Stimulated activated CD4-positive, alpha-beta T cell treated with anti-CD3 and anti-CD28 coated beads, Interleukin-4, amount 100 ng/mL, for 1 hour (primary cell): Measurements from ENCODE around the gene MKI67.
A peak's percentile ranks its signal among the peaks of the same experiment; 100 is the strongest.

Source experiments
- DNase-seq: peaks from one replicate; pipeline ENCODE4 v3.0.0-alpha.2; 2020

MKI67 gene

DNA sequence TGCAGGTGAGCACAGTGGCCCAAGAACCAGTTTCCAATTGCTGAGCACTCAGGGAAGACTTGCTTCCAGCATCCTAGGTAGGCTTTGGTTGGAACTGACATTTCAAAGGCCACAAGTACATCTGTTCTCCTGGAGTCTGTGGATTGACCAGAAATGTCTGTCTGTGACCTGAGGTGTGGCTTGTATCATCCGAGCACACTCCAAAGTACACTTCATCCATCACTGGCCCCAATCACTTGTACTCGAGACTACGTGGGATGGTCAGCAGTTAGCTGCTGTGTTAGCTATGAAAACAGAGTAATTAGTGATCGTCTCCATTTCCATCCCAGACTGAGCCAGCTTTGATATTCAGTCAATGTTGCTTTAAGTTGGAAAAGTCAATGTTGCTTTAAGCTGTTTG is 45.0 kb downstream of the MKI67 start:
- no peak for DNase-seq

DNA sequence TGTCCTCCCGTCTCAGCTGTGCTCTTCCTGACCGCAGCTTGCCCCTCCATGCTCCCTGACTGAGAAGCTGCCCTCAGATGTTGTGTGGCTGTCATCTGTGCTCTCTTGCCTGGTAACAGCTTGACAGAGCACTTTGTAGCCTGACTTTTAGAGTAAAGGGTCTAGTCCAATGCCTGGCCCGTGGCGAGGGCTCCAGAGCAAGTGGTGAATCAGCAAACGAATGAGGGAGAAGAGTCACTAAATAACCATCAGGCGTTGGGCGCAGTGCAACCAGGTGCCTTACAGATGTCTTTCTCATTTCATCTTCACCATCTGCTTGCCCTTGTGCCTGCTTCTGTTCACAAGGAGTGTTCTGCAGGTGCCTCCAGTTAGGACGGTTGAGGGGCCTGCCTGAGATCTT is 45.6 kb downstream of the MKI67 start:
- DNase-seq: no peak

DNA sequence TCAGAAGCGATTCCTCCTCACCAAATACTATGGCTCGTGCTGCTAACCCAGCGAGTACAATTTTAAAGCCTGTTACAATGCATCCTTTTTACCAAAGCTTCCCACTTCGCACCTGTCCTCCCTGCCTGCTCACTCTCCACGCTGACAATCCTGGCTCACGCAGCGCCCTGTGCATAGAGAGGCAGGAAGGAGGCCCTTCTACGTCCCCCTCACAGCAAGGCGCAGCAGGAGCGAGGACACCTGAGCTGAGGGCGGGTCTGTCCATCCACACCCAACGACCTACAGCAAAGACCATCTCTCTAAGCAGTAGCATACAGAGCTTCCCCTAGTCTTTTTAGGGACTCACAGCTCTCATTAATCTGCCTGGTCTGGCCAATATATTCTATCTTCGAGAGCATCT is 46.0 kb downstream of the MKI67 start:
- DNase-seq: no peak

DNA sequence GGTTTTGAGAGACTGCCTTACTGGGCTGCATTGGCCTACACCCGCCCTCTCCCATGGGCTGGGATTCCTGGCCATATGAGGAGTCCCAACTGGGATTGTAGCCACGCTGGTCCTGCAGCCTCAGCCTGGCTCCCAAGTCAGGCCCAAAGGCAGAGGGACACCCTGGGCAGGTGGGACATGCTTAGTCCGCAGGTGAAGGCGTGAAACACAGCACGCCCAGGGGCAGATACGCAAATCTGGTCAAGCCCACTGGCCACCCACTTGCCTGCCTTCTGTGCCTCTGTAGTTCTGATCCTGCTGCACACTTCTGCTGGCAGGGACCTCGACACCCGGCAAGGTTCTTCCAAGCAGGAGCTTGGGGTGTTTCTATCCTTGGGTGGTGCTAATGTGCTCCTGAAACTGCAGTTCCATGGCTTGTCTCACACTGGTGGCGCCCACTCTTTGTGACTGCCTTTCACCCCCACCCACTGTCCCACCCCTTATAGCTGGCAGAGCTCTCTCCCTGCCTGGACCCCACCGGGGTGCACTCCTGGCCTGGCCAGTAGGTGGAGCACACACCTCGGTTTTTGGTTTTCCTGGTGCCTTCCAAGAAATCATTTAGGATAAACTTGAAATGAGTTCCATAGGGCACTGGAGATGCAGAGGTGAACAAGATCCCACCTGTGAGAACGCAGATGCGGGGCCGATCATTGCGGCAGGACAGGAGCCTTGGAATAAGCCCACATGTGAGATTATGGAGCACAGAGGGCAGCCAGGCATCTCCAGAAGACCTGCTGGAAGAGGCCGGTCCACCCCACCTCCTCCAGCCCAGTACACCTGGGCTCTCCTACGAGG is 47.9 kb downstream of the MKI67 start:
- DNase-seq: peak; percentile 45

DNA sequence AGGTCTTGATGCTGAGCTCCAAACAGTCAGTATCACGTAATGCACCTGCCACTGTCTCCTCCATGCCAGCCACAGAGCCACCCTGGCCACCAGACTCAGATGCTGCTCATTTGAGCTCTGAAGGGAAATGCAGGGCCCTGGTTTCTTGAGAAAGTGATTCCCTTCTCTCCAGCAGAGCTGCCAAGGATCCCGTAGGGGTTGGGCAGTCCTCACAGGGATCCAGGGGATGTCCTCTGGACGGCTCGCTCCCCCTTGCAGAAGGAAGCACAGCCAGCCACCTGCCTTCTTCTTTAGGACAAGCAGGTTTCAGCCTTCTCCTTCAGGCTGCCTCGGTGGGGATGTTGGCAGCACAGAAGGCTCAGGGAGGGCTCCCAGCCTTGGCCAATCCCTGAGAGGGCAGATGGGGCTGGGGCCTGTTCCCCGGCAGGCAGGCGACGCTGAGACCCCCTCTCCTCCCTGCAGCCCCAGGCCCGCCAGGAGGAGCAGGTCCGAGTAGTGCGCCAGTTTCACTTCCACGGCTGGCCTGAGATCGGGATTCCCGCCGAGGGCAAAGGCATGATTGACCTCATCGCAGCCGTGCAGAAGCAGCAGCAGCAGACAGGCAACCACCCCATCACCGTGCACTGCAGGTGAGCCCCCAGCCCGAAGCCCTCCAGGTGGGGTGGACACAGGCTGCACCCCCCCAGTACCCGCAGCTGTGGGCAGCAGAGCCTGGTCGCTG is 48.9 kb downstream of the MKI67 start:
- no peak for DNase-seq

DNA sequence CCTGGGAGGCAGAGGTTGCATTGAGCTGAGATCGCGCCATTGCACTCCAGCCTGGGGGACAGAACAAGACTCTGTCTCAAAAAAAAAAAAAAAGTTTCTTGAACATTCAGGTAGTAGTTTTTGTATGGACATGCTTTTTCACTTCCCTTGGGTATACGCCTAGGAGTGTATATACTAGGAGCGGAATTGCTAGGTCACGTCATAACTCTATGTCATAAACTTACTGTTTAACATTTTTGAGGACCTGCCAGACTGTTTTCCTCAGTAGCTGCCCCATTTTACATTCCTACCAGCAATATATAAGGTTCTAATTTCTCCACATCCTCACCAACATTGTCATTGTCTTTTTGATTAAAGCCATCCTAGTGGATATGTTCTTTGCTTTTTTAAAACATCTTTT is 51.6 kb downstream of the MKI67 start:
- no peak for DNase-seq

DNA sequence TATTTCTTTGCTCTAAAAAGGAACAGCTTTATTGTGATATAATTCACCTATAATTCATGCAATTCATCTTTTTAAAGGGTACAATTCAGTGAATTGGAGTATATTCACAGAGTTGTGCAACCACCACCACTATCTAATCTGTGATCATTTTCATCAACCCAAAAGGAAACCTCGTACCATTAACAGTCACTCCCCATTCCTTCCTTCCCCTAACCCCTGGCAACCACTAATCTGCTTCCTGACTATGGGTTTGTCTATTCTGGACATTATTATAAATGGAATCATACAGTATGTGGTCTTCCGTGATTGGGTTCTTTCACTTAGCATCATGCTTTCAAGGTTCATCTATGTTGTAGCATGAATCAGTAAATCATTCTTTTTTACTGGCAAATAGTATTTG is 52.3 kb downstream of the MKI67 start:
- DNase-seq: no peak

DNA sequence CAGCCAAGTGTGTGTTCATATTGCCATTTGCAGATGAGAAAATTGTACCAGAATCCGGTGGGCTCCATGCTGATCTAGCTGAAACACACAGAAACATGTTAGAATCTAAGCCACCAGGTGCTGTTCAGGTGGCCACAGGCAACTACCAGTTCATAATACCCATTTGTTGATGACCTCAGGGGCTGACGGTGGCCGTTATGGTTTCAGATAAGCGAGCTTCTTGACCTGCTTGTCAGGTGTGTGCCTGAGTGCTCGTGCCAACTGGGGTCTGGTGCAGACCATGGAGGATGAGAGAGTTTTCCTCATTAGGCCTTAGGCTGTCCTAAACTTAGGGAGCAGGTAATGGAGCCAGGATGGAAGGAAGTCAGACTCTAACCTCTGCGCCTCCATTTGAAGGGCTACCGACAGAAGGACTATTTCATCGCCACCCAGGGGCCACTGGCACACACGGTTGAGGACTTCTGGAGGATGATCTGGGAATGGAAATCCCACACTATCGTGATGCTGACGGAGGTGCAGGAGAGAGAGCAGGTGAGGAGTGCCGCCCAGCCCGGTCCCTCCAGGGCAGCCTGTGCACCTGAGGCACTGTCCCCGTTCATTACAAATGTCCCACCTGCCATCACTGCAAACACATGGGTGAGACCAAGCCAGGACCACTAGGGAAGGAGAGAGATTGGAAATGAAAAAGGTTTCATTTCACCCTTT is 53.1 kb downstream of the MKI67 start:
- no peak for DNase-seq

DNA sequence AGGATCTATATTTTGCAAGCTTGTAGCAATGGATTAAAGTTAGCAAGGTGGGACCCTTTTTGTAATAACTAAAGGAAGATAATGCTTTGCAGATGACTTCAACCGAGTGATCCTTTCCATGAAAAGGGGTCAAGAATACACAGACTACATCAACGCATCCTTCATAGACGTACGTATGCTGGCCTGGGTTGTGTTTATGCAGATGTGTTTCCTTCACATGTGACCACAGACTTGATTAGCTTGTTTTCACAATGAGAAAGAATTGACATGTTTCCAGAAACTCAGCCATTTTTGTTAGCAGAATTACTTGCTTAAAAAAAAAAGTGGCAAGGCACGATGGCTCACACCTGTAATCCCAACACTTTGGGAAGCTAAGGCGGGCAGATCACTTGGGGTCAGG is 54.2 kb downstream of the MKI67 start:
- DNase-seq: no peak

DNA sequence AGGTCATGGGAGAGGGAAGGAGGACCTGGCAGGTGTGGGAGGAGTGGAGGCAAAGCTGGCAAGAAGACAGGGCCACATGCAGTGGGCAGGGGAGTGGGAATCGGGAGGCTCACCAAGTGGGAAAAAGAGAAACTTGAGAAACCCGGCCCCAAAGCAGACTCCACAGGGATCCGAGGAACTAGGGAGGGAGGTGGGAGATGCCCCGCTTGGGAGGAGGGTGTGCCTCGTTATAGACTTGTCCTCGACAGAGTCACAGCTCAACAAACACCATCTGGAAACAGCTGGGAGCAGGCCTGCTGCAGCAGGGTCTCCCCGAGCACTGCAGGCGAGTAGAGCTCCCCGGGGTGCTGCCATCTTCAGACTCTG is 54.8 kb downstream of the MKI67 start:
- no peak for DNase-seq

DNA sequence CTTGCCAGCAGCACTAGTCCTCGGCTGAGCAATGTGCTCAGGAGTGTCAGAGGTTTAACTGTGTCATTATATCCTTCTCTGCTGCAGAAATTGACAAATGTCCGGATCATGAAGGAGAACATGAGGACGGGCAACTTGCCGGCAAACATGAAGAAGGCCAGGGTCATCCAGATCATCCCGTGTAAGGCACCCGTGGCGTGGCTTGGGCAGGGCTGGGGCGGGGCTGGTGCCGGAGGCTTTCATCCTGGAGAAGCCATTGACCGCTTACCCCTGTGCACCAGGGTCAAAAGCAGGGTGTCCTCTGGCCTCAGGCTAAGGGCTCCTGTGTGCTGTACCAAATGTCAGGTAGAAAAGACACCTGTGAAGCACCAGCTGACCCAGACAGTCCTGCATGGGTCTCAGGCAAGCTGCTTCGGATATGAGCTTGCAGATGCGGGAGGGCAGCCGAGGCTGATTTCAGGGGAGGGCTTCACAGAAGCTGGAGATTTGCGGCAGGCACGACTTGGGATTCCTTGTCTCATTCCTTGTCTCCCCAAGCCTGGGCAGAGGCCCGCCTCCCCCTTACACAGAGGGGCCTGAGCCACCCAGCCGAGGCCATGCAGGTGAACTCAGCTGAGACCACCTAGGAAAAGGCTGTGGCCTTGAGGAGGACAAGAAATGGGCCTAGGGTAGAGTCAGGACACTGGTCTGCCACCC is 55.4 kb downstream of the MKI67 start:
- no peak for DNase-seq

DNA sequence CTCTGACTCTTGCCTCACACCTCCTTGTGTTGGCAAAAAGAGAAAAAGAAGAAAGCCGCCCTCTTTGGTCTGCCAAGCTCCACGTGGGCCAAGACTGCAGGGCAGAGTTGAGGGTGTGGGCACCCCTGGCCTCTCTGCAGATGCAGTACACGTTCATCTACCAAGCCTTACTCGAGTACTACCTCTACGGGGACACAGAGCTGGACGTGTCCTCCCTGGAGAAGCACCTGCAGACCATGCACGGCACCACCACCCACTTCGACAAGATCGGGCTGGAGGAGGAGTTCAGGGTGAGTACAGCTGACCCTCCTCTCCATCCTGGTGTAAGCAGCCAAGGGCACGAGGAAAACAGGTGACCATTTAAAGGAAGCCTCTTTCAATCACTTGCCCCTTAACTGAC is 56.1 kb downstream of the MKI67 start:
- no peak for DNase-seq

DNA sequence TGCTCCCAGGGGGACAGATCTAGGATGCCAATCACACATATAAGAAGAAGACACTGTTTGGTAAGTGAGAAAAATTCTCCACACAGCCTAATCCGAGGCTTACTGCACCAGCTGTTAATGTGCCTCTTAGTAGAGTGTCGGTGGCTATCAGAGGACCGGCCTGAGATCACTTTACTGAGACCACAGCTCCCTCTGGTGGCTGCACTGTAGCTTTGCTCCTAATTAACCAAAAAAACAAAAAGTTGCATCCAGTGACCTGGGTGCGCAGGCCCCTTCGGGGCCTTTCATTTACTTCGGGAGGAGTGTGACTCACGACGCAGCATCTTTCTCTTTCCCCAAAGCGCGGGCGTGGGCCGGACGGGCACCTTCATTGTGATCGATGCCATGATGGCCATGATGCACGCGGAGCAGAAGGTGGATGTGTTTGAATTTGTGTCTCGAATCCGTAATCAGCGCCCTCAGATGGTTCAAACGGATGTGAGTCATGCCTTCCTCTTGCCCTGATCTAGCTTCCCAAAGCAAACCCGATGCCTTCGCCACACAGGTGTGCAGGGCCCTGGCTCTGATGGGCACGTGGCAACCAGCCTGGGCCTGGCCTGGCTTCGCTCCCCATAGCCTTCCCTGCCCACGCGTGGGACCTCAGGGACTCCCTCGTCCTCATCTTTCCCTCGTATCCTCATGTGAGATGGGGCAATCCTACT is 56.7 kb downstream of the MKI67 start:
- peak; percentile 84 for DNase-seq

DNA sequence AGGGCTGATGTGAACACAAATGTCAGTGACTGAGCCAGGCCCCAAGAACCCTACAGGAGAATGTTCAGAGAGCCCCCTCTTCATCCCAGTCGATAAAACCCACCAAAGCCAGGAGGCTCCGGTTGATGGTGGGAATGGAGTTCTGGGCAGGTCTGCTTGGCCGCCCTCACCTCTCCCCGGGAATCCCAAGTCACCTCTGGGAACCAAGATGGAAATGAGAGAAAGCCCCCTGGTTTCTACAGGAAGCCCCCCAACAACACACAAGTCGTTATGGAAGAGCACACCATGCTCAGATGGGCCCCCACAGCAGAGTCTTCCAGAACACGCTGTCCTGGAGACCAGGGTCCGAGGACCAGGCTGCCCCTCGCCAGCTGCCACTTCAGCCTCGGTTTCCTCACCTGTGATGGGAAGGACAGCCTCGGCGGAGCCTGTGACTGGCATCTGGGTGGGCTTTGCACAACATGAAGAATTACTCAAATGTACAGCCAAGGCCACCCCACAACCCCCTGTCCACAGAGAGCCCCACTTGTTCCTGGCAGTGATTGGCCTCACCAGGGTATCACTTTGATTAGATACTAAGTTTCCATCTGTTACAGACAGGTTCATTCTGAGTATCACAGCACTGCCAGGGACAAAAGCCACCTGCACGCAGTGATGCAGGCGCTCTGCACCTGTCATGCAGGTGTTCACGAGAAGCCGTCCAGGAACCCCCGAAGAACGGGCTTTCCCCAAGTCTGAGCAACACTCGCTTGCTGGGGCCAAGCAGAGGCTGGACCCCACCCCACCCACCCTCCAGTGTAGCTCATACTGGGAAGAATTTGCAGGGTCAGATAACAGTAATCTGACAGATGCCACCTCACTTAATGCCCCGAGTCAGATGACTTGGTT is 57.6 kb downstream of the MKI67 start:
- DNase-seq: no peak

DNA sequence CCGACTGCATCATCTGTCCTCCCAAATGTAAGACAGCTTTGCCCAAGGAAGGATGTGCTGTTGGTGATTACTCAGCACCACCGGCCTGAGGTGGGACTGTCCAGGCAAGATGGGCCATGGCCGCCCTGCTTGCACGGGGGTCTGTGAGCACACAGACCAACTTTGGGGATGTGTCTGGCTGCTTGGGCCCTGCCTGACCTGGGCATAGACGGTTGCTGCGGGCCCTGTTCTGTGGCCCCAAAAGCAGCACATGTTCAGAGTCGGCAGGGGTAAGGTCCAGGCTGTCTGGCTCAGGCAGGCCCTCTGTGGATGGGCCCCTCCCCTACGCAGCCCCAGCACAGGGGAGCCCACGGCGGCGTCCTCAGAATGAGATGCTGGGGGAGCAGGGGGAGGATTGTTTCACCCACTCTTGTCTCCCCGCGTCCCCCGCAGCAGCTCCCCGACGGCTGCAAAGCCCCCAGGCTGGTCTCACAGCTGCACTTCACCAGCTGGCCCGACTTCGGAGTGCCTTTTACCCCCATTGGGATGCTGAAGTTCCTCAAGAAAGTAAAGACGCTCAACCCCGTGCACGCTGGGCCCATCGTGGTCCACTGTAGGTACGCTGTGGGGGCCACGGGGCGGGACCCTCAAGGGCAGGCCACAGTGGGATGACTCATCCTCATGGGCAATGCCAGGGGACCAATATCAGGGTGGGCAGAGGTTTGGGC is 58.4 kb downstream of the MKI67 start:
- no peak for DNase-seq

DNA sequence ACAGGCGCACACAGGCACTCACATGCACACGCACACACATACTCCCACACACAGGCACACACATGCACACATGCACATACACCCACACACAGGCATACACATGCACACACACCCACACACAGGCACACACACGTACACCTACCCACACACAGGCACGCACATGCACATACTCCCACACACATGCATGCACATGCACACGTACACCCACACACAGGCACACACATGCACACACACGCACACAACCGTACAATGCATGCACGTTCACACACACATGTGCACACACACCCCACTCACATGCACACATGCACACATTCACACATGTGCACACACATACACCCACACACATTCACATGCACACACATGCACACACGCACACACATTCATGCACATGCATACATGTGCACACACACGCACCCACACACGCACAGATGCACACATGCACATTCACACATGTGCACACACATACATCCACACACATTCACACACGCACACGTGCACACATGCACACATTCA is 59.3 kb downstream of the MKI67 start:
- DNase-seq: no peak

DNA sequence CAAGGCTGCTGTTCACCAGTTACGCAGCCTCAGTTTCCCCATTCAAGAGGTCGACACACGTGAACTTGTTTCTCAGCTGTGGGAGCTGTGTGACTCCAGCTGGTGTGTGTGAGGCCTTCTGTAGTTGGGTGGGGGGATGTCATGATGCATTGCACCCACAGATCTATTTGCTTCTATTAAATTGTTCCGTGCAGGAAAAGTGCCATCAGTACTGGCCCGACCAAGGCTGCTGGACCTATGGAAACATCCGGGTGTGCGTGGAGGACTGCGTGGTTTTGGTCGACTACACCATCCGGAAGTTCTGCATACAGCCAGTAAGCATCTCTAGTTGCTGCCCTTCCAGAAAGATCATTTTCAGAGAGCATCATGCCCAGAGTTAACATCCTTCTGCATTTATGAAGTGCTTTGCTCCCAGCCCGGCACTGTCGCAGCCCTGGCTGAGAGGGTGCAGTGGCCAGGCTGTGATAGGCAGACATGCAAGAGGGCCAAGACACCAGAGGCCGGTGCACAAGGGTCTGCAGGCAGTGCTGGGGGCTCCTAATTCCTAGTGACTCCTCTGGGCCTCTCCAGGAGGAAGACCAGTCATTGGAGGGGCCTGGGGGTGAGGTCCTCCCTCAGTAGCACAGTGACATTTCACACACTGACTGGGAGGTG is 60.2 kb downstream of the MKI67 start:
- no peak for DNase-seq

DNA sequence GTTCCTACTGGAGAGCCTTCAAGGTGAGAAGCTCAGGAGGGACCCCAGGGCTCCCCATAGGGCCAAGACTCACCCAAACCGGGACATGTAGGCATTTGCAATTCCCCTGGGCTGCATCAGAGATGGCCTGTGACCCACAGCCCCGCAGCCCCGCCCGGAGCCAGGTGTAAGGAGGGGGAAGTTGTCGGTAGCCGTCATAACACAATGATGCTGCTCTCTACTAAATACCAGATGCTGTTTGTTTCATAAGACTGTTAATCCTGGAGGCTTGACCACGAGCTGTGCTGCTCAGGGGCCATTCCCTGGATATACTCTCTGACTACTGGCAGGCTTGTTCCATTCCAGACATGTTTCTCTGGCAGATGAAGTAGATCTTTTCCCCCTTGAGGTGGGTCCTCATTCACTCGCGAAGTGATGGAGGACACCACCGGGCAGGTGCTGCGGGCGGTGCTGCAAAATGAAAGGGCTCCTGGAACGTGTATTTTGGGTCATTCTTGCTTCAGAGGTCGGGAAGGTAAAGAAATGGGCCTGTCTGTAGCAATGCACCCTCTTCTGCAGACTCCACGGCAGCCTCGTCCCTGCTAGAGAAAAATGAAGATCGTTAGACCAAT is 61.1 kb downstream of the MKI67 start:
- DNase-seq: no peak

DNA sequence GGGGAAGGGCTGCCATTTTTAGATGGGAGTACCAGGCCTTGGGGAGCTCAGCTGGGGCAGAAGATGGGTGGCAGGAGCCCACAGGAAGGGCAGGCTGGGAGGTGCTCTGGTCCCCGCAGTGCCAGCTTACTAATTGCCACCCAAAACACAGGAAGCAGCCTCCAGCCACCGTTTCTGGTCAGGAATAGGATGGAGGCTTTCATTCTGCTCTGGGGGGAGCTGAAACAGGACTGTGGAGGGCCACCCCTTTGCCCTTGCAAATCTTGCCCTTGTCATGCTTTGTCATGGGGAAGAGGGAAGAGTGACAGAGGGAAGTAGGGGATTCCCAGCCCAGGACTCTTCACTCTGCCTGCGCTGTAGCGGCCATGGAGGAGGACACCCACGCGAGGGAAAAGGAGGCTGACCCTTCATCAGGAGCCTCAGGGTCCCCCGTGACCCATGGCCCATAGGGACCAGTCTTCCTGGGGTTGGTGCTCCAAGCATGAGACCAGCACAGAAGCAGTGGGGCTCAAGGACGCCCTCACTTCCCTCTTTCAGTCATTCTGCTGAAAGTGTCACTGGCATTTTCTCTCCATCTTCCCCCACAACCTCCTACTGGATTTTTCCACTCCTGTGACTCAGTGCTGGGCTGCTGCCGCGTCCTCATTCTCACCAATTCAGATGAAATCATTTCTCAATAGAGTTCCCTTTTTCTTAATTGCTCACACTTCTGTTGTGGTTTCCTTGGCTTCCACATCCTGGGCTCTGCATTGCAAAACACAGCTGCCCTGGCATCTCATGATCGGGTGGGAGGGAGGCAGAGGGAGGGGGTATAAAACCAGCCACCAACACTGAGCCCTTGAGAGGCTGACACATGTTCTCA is 61.9 kb downstream of the MKI67 start:
- peak; percentile 72 for DNase-seq
